Astrocyte (in vitro differentiated cells and primary cell): Measurements from ENCODE around the gene JPH4.

Source experiments
- EZH2 ChIP-seq: IDR thresholded peaks from 2 replicates; pipeline ENCODE4 v1.6.1; 2012; ENCODE audit warnings: mild to moderate bottlenecking, low read length, inconsistent platforms; ENCODE audit not compliant: insufficient read depth
- TF ChIP-seq, protein P1 (sequence below): IDR thresholded peaks from 2 replicates; pipeline ENCODE4 v1.5.1; 2011; ENCODE audit warnings: low read depth, mild to moderate bottlenecking, inconsistent platforms, low read length, moderate library complexity; ENCODE audit not compliant: insufficient read depth

DNA sequence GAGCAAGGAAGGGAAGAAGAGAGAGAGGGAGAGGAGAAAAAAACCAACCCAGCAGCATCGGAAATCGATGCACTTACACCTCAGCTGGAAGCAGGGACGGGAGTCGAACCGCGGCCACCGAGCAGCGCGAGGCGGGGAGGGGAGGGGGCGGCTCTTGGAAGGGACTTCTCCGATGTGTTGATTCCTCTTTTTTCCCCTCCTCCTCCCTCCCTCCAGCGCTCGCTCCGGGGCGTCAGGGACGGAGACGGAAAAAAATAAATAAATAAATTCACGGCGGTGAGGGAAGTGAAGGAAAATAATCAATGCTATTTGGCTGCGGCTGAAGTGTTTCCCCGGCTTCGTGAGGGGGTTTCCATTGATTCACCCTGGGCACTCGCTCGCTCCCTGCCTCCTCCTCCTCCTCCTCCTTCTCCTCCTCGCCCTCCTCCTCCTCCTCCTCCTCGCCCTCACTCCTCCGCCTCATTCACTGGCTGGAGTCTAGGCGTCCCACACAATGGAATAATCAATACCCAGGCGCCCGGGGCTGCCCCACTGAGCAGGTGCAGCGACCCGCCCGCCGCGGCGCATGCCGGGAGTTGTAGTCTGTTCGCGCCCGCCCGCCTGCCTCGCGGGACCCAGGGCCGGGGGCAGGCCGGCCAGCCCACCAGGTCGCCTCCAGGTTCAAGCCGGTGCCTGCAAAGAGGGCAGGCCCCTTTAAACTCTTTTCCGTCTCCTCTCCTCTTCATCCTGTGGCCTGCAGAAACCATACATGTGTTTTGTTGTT is 27.1 kb downstream of the JPH4 start, which contains the start of gene ZFHX2:
- TF ChIP-seq, protein P1, sequence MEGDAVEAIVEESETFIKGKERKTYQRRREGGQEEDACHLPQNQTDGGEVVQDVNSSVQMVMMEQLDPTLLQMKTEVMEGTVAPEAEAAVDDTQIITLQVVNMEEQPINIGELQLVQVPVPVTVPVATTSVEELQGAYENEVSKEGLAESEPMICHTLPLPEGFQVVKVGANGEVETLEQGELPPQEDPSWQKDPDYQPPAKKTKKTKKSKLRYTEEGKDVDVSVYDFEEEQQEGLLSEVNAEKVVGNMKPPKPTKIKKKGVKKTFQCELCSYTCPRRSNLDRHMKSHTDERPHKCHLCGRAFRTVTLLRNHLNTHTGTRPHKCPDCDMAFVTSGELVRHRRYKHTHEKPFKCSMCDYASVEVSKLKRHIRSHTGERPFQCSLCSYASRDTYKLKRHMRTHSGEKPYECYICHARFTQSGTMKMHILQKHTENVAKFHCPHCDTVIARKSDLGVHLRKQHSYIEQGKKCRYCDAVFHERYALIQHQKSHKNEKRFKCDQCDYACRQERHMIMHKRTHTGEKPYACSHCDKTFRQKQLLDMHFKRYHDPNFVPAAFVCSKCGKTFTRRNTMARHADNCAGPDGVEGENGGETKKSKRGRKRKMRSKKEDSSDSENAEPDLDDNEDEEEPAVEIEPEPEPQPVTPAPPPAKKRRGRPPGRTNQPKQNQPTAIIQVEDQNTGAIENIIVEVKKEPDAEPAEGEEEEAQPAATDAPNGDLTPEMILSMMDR, result no peak
- no peak for TF ChIP-seq EZH2
